IPS DF 4.7 (cell line): ENCODE results near the gene LIMA1.
A peak's percentile ranks its signal among the peaks of the same experiment; 100 is the strongest.
"Not testable (repeated sequence)": the region's sequence is repeated elsewhere in the genome, so short reads cannot be mapped to it uniquely, and the experiment has no call there.

ENCODE experiments used
- DNase-seq: peaks from one replicate; pipeline ENCODE4 v3.0.0-alpha.2; 2013; ENCODE audit warnings: low spot score; ENCODE audit errors: extremely low read depth

The LIMA1 gene

DNA sequence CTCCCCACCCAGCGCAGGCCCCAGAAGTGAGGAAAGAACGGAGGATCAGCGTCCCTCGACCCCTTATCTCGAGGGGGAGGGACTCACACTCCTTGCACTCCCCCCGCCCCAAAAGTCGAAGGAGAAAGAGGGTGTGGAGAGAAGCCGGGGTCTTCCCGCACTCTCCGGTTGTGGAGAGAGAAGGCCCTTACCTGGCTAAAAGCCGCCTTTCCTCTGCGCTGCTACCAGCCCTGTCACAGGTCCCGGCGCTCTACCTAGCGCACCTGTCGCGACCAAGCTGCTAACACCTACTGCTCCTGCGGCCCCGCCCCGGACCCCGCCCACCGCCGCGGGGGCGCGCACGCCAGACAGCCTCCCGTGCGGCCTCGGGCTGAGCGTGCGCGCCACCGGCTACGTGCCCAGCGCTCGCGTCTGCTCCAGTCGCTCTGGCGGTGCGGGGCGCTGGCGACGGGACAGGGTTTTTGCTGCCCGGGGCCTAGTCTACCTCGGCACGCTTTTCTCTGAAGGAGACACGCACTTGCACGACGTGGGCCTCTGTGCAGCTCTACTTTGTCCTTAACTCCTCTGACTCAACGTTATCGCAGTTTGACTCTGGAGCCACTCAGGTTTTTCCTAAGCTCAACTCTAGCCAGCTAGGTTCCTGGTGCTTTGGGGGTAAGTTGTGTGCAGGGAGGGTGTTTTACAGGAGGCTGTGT lies at the start of gene LIMA1:
Gene LIMA1, minus strand, starts transcription at position 292 of the 695 bp plus-strand sequence. CDS start 34,769 bp downstream, outside the sequence.
- peak; percentile 86 for DNase-seq

DNA sequence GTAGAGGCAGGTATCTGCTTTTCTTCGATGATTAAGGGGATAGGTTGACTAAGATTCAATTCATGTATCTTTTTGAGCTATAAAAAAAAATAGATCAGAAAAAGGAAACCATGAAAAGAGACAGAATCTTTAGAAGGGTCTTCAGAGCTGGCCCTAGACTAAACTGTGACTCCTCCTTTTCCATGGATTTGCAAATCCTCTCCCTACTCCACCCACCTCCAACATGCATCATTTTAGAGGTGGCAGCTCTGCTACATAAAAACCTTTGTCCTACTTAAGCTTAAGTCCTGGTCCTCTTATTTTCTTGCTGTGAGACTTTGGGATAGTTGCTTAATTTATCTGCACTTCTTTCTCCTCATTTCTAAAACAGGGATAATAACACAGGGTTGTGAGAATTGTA lies 48.4 kb upstream of the LIMA1 start:
- DNase-seq = no peak

DNA sequence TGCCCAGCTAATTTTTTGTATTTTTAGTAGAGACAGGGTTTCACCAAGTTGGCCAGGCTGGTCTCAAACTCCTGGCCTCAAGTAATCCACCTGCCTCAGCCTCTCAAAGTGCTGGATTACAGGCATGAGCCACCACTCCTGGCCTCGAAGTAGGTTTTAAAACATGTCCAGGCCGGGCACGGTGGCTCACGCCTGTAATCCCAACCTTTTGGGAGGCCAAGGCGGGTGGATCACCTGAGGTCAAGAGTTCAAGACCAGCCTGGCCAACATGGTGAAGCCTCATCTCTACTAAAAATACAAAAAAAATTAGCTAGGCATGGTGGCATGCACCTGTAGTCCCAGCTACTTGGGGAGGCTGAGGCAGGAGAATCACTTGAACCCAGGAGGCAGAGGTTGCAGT lies 45.3 kb upstream of the LIMA1 start:
- not testable (repeated sequence) for DNase-seq

DNA sequence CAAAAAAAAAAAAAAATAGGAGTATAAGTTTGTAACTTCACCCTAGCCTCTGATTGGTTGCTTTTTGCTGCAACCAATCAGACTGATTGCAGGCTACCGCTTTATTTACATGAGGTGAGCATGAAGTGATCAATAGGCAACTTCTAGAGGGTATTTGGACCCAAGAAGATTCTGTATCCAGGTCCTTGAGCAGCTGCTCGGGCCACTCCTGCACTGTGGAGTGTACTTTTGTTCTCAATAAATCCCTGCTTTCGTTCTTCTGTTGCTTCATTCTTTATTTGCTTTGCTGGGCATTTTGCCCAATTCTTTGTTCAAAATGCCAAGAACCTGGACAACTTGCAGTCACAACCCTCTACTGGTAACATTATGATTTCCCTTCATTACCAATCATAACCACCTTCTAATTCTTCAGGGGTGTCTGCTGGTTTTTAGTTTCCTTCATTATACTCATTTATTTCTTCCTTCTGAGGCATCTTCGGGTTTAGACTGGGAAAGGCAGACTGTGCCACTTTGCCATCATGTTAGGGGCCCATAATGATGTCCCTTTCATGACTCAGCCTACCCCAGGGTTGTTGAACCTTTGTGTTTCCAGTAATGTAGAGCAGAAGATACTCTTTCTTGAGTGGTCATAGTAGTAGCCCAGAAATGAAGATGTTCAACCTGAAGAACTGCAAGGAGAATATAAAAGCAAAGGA lies 43.4 kb upstream of the LIMA1 start:
- no peak for DNase-seq

DNA sequence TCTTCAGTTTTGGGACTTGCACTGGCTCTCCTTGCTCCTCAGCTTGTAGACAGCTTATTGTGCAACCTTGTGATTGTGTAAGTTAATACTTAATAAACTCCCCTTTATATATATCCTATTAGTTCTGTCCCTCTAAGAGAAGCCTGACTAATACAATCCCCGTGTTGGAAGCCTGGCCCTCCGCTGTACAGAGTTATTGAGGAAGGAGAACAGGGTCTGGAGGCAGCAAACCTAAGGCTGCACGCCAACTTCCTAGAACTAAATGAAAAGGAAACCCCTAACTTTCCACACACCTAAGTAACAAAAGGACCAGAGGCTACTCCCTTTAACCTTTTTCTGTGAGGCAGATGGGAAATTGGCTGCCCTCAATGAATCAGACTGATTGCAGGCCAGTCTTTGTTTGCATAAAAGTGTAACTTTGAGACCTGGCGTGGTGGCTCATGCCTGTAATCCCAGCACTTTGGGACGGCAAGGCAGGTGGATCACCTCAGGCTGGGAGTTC lies 42.6 kb upstream of the LIMA1 start:
- DNase-seq = no peak

DNA sequence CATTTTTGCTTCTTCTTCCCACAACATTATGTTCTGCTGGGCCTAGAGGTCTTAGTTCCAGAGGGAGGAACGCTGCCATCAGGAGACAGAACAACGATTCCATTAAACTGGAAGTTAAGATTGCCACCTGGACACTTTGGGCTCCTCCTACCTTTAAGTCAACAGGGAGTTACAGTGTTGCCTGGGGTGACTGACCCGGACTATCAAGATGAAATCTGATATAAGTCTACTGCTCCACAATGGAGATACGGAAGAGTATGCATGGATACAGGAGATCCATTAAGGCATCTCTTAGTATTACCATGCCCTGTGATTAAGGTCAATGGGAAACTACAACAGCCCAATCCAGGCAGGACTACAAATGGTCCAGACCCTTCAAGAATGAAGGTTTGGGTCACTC lies 41.5 kb upstream of the LIMA1 start:
- DNase-seq = not testable (repeated sequence)

DNA sequence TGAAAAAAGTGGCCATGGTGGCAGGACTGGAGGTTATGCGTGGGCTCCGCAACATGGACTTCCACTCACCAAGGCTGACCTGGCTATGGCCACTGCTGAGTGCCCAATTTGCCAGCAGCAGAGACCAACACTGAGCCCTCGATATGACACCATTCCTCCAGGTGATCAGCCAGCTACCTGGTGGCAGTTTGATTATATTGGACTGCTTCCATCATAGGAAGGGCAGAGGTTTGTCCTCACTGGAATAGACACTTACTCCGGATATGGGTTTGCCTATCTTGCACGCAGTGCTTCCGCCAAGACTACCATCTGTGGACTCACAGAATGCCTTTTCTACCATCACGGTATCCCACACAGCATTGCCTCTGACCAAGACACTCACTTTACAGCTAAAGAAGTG lies 40.8 kb upstream of the LIMA1 start:
- DNase-seq = not testable (repeated sequence)

DNA sequence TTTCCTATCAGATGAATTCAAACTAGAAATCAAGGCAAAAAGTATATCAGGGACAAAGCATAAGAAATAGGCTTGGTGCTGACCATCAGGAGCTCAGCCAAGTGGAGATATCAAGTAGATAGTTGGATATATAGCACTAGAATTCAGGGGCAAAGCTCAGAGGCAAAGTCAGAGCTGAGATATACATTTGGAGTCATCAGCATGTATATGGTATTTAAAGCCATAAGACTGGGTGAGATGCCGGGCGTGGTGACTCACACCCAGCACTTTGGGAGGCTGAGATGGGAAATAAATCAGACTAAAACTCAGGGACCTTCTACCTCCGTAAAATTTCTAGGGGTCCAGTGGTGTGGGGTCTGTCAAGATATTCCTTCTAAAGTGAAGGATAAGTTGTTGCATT lies 38.9 kb upstream of the LIMA1 start:
- DNase-seq = no peak

DNA sequence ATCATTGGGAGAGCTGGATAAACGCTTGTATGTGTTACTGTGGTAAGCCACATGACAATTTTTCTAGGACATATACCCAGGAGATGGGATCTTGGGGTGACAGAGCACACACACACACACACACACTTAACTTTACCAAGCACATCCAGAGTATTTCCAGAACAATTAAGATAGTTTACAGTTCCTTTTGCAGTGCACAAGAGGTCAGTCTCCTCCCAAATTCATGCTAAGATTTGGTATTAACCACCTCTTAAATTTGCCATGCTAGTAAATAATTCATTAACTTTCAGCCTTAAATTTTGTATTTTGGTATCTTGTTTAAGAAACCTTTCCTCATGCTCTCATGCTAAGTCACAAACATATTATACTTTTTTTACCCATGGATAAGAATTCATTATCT lies 33.9 kb upstream of the LIMA1 start:
- DNase-seq = no peak

DNA sequence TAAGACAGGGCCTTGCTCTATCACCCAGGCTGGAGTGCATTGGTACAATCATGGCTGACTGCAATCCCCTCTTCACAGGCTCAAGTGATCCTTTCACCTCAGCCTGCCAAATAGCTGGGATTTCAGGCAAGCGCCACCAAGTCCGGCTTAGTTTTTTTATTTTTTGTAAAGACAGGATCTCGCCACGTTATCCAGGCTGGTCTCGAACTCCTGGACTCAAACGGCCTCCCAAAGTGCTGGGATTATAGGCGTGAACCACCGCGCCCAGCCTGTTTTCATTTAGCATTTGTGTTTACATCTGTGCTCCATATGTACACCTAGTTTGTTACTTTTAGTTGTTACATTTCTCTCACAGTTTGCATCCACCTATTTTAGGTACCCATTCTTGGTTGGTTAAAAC lies 32.5 kb upstream of the LIMA1 start:
- no peak for DNase-seq

DNA sequence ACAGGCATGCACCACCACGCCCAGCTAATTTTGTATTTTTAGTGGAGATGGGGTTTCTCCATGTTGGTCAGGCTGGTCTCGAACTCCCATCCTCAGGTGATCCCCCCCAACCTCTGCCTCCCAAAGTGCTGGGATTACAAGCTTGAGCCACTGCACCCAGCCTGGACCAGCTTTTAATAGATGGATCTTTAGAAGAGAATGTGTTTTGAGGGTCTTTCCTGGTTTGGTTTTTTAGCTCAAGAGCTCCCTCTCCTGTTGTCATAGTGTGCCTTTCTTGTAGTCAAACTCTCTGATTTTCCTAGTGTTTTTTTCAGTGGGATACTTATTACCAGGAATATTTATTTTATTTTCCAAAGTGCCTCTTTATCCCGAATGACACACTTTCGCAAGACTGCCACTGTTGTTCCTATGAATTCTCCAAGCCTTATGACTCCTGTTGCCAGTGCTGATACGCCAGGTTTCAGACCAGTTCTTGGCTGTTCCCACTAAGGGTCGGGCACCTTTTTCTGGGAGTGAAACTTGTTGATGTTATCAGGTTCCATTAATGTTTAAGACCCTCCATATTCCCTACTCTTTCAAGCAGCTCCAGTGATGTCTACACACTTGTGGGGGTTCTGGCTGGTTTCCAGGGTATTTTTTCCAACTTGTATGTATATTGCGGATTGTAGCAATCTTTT lies 31.5 kb upstream of the LIMA1 start:
- DNase-seq = peak; percentile 58

DNA sequence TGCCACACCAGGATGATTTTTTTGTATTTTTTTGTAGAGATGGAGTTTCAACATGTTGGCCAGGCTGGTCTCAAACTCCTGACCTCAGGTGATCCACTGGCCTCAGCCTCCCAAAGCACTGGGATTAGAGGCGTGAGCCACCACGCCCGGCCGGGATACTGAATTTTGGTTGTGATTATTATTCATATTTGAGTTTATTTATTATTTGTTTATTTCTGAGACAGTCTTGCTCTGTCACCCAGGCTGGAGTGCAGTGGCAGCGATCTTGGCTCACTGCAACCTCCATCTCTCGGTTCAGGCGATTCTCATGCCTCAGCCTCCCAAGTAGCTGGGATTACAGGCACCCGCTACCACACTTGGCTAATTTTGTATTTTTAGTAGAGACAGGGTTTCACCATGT lies 30.7 kb upstream of the LIMA1 start:
- DNase-seq = not testable (repeated sequence)

DNA sequence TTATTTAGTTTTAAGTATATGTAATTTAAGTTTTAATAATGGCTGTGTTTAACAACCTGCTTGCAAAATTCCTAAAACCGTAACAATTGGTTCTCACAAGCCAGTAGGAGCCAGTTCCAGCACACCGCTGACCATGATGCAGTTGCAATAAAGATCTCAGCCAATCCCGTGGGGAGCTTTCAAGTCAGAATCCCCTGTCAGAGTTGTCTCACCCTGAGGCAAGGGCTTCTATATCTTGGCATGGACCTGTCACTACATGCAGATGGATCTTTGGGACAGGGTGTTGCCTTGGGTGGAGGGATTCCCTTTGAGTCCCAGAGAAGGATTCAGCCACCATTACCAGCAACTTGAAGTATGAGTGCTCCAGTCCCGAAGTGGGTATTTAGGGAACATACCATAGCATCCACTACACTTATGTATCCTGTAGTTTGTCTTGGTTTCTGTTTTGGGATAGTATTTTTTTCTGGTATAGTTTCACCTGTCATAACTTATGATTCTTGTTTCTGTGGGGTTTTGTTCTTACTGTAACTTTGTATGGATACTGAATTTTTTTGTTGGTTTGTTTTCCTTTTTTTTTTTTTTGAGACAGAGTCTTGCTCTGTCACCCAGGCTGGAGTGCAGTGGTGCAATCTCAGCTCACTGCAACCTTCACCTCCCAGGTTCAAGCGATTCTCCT lies 30.1 kb upstream of the LIMA1 start:
- no peak for DNase-seq

DNA sequence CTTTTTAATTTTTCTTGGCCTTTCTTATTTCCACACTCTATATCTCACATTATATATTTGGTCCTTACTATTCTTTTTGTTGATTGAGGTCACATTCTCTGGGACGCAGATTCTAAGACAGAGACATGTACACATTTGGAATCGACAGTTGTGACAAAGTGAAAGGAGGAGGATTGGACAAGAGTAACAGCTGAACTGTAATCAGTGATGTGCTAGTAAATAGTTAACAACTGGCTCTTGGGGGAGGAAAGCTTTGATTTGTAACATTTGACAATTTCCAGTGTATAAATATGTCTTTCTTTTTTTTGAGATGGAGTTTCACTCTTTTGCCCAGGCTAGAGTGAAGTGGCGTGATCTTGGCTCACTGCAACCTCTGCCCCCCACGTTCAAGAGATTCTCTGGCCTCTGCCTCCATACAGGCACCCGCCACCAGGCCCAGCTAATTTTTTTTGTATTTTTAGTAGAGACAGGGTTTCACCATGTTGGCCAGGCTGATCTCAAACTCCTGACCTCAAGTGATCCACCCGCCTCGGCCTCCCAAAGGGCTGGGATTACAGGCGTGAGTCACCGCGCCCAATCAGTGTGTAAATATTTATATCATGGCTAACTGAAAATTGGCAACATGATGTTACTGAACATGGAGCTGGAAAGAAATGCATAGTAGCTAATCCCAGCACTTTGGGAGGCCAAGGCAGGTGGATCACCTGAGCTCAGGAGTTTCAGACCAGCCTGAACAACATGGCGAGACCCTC lies 28.7 kb upstream of the LIMA1 start:
- not testable (repeated sequence) for DNase-seq

DNA sequence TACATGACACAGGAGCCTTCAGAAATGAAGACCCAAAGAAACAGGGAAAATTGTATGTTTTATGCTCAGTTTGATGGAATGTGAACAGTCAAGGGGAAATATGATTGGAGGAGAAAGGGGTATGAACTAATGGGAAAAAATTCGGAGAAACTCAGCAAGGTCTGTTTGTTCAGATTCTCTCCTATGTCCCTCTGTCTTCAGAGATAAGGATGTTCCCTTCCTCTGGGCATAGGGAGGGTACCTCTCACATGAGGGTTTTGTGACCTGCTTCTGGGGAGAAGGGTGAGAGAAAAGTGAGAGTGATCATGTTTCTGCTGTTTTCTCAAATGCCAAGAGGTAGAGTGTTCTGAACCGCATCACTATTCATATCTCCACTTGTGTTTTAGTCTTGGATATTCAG lies 26.6 kb upstream of the LIMA1 start:
- no peak for DNase-seq

DNA sequence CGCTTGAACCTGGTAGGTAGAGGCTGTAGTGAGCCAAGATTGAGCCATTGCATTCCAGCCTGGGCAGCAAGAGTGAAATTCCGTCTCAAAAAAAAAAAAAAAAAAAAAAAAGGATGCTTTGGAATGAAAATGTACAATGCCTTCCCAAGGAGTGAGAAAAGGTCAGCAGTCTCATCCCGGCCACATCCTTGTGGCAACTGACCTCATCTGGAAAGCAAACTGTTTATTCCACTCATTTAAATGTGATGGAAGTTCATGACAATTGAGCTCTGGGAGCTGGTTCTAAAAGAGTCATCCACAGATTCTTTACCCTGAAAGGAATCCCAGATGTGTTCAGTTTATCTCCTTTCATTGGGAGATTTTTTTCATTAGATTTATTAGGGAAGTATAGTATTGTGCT lies 19.4 kb upstream of the LIMA1 start:
- DNase-seq = no peak

DNA sequence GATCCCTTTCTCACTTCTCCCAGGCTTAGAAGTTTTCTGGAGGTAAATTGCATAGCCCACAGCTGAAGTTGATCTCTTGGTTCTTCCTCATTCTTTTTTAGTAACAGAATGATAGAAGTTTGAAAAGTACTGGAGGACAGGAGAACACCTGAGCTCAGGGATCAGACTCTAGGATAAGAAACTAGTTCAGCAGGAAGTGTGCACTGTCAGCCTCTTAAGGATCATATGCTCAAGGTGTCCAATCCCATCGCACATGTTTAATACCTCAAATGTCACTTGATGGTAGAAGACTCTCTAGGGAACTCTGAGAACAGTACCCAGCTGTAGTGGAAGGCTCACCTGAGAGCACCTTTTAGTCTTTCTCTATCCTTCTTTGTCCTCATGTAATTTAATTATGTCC lies 14.7 kb upstream of the LIMA1 start:
- no peak for DNase-seq

DNA sequence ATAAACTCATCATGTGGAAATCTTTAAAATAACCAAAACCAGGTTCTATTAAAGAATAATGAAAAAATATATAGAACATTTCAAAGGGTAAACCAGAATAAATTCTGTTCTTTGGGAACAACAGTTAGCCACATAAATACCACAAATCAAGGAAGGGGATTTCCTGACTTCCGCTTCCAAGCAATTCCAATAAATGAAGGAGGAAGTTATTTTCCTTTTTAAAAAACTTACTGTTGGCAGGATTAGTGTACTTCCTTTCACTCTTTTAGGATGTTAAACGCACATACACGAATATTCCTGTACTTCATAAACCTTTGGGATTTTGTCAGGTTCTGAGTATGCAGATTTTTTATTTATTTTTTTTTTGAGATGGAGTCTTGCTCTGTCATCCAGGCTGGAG lies 13.7 kb upstream of the LIMA1 start:
- DNase-seq = no peak

DNA sequence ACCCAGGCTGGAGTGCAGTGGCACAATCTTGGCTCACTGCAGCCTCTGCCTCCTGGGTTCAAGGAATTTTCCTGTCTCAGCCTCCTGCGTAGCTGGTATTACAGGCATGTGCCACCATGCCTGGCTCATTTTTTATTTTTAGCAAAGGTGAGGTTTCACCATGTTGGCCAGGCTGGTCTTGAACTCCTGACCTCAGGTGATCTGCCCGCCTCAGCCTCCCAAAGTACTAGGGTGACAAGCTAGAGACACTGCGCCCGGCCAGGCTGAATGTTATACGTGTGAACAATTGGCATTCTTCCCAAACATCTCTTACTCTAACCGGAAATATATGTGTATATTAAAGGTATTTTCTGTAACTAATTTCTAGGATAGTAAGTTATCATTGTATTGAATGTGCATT lies 13.2 kb upstream of the LIMA1 start:
- DNase-seq = no peak

DNA sequence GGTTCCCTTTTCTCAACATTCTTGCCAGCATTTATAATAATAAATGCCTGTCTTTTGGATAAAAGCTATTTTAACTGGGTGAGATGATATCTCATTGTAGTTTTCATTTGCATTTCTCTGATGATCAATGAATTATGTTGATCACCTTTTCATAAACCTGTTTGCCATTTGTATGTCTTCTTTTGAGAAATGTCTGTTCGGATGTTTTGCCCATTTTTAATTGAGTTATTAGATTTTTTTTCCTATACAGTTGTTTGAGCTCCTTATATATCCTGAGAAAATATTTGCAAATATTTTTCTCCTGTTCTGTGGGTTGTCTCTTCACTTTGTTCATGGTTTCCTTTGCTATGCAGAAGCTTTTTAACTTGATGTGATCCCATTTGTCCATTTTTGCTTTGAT lies 8.1 kb upstream of the LIMA1 start:
- no peak for DNase-seq

DNA sequence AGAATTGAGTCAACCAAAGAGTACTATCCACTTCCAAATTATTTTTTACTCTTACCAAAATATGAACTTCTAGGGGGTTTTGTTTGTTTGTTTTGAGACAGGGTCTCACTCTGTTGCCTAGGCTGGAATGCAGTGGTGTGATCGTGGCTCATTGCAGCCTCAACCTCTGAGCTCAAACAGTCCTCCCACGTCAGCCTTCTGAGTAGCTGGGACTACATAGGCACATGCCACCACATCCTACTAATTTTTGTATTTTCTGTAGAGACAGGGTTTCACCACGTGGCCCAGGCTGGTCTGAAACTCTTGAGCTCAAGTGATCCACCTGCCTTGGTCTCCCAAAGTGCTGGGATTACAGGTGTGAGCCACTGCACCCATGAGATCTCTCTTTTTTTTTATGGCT lies 7.4 kb upstream of the LIMA1 start:
- DNase-seq = not testable (repeated sequence)
